ENCODE results near the gene POLR3C.

GRCh38 chr1:145847827-145848226 is 23.8 kb downstream of the POLR3C start:
- TF ChIP-seq CTCF (IDR thresholded peaks at IDR 0.05), result no peak
- TF ChIP-seq POLR2A (IDR thresholded peaks at IDR 0.05), result no peak

Data from esophagus squamous epithelium (tissue), 4 donors.